HG02852 (cell line): ENCODE measurements around the gene UNC79.

Experiments used
- ATAC-seq: cut with Tn5 transposase; IDR thresholded peaks from one replicate; pipeline ENCODE4 v1.9.1; 2021; ENCODE audit warnings: mild to moderate bottlenecking, moderate library complexity; ENCODE audit not compliant: unreplicated experiment

UNC79 gene

GRCh38 chr14:93544212-93544611 is 113.5 kb downstream of the UNC79 start:
- no peak for ATAC-seq

- ATAC-seq = no peak
These were observed 115.9 kb downstream of the UNC79 start for GRCh38 chr14:93546642-93547041.

- ATAC-seq = peak; percentile 54
These were observed 117.5 kb downstream of the UNC79 start for GRCh38 chr14:93548102-93548843.

- no peak for ATAC-seq
These were observed 118.9 kb downstream of the UNC79 start for GRCh38 chr14:93549595-93549994.

GRCh38 chr14:93564918-93565317 is 134.2 kb downstream of the UNC79 start:
- no peak for ATAC-seq

GRCh38 chr14:93566065-93566693 is 135.4 kb downstream of the UNC79 start:
- ATAC-seq = no peak

- no peak for ATAC-seq
These were observed 140.5 kb downstream of the UNC79 start for GRCh38 chr14:93571275-93571674.

- ATAC-seq = no peak
These were observed 148.4 kb downstream of the UNC79 start for GRCh38 chr14:93579178-93579577.

- ATAC-seq = no peak
These were observed 151.8 kb downstream of the UNC79 start for GRCh38 chr14:93582516-93582915.

GRCh38 chr14:93587330-93587729 is 156.6 kb downstream of the UNC79 start:
- ATAC-seq = no peak

- no peak for ATAC-seq
These were observed 160.8 kb downstream of the UNC79 start for GRCh38 chr14:93591506-93591905.

- no peak for ATAC-seq
These were observed 162.0 kb downstream of the UNC79 start for GRCh38 chr14:93592786-93593185.

GRCh38 chr14:93606091-93606490 is 175.4 kb downstream of the UNC79 start:
- no peak for ATAC-seq

- ATAC-seq = no peak
These were observed 188.5 kb downstream of the UNC79 start for GRCh38 chr14:93619176-93619793.

GRCh38 chr14:93628048-93628447 is 197.3 kb downstream of the UNC79 start:
- no peak for ATAC-seq

- ATAC-seq = no peak
These were observed 198.9 kb downstream of the UNC79 start for GRCh38 chr14:93629643-93630042.

GRCh38 chr14:93638790-93639189 is 208.1 kb downstream of the UNC79 start:
- no peak for ATAC-seq

- no peak for ATAC-seq
These were observed 212.4 kb downstream of the UNC79 start for GRCh38 chr14:93643127-93643526.

GRCh38 chr14:93643676-93644075 is 212.9 kb downstream of the UNC79 start:
- ATAC-seq = no peak

- ATAC-seq = no peak
These were observed 214.5 kb downstream of the UNC79 start for GRCh38 chr14:93645200-93645599.

GRCh38 chr14:93648440-93649168 is 217.9 kb downstream of the UNC79 start:
- ATAC-seq = no peak
